IPS DF 6.9 (cell line): ENCODE data around the gene ZNF44.
A peak's percentile ranks its signal among the peaks of the same experiment; 100 is the strongest.

Experiments
- DNase-seq: peaks from one replicate; pipeline ENCODE4 v3.0.0-alpha.2; 2013; ENCODE audit warnings: low read depth, low spot score
- H3K27ac ChIP-seq: one replicate; pipeline ENCODE4 v1.5.1; 2013; ENCODE audit warnings: low read length, control low read depth
- H3K27me3 ChIP-seq: 2 replicates; pipeline ENCODE4 v1.6.1; 2013; ENCODE audit warnings: mild to moderate bottlenecking, low read length; ENCODE audit not compliant: control insufficient read depth, insufficient read depth
- H3K36me3 ChIP-seq: 2 replicates; pipeline ENCODE4 v1.6.1; 2013; ENCODE audit warnings: low read length; ENCODE audit not compliant: control insufficient read depth, insufficient read depth
- H3K4me1 ChIP-seq: 2 replicates; pipeline ENCODE4 v1.6.1; 2013; ENCODE audit warnings: low read length; ENCODE audit not compliant: control insufficient read depth, insufficient read depth
- H3K4me3 ChIP-seq: 2 replicates; pipeline ENCODE4 v1.5.1; 2013; ENCODE audit warnings: mild to moderate bottlenecking, low read length
- H3K9me3 ChIP-seq: 2 replicates; pipeline ENCODE4 v1.6.1; 2013; ENCODE audit warnings: low read length, inconsistent platforms; ENCODE audit not compliant: control insufficient read depth, insufficient read depth
- WGBS: extraction: QIAGEN DNeasy Blood & Tissue Kit; methylation state at CpG from one replicate; pipeline ENCODE4 v1.1.7; 2013; ENCODE audit warnings: mixed read lengths, missing lambda C conversion rate; ENCODE audit not compliant: insufficient read length, insufficient coverage; 5-methylcytosine and 5-hydroxymethylcytosine counted together

The ZNF44 gene

DNA sequence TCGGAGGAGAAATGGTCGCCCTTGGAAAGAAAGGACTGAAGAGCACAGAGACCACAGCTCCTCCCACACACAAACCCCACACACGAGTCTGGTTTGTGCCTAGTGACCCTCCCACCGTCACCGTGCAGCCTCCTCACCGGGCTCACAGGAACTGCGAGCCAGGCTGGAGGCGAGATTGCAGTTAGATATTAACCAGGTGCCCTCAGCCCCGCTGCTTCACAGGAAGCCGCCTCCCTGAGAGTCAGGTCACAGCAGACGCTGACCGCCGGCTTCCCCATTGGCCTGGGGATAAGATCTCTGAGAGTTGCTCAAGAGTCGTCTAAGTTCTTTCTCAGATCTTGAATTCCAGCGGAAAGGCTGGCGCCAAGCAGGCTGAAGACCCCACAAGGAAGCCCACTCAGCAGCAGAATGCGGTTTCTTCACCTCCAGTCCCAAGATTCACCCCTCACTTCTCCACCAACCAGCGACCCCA, 870 bp downstream of the ZNF44 start:
- Histone ChIP-seq H3K27ac (no peak overlapping the region), H3K4me3 (peak overlapping the region; percentile 88; the same call in 1 of the 2 replicates), H3K4me1 (0 out of 2 replicates have a peak, but pooled peaks cover 2% of the 10 kb centered on the region), H3K27me3 (no peaks in the 10 kb centered on the region), H3K9me3 (no peaks in the 10 kb centered on the region), H3K36me3 (no peaks in the 10 kb centered on the region)
- WGBS = no CpG with 5 or more reads among the region's 18 CpGs
- no peak for DNase-seq

DNA sequence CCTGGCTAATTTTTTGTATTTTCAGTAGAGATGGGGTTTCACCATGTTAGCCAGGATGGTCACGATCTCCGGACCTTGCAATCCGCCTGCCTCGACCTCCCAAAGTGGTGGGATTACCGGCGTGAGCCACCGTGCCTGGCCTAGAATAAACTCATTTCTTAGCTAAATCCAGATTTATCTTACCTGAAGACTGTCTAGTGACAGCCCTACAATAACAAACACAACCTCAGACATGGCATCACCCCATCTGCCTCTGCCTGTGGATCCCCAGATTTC, 5.0 kb downstream of the ZNF44 start:
- Histone ChIP-seq H3K4me3 (no peak overlapping the region), H3K27me3 (no peaks in the 10 kb centered on the region), H3K9me3 (no peaks in the 10 kb centered on the region), H3K4me1 (0 out of 2 replicates have a peak, but pooled peaks cover 2% of the 10 kb centered on the region), H3K36me3 (no peaks in the 10 kb centered on the region), H3K27ac (no peak overlapping the region)
- no peak for DNase-seq
- WGBS = no CpG with 5 or more reads among the region's 7 CpGs

DNA sequence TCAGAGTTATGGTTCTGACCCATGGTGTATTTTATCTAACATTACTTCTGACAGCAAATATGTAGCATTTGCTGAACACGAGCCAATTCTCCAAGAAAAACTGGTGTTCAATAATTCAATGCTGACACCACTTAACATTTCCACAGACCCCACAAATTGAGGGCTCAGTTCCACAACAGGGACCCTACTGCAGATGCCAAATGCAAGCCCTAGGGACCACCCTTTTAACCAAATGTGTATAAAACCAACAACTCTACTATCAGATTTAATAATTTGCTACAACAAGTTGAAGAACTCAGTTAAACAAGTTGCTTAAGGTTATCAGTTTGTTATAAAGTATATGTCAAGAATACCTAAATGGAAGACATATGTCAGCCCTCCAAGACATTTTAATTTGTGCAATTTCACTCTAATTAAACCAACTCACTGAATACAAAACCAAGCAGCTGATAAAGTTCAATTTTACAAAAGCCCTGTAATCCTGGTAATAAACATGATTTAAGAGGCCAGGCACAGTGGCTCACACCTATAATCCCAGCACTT, 6.7 kb downstream of the ZNF44 start:
- no peaks in the 10 kb centered on the region for H3K36me3 ChIP-seq
- H3K27ac ChIP-seq = no peak overlapping the region
- no peak for DNase-seq
- no peak overlapping the region for H3K4me3 ChIP-seq
- no peaks in the 10 kb centered on the region for H3K9me3 ChIP-seq
- WGBS = no CpG with 5 or more reads among the region's 1 CpG
- H3K27me3 ChIP-seq = no peaks in the 10 kb centered on the region
- H3K4me1 ChIP-seq = 0 out of 2 replicates have a peak, but pooled peaks cover under 1% of the 10 kb centered on the region

DNA sequence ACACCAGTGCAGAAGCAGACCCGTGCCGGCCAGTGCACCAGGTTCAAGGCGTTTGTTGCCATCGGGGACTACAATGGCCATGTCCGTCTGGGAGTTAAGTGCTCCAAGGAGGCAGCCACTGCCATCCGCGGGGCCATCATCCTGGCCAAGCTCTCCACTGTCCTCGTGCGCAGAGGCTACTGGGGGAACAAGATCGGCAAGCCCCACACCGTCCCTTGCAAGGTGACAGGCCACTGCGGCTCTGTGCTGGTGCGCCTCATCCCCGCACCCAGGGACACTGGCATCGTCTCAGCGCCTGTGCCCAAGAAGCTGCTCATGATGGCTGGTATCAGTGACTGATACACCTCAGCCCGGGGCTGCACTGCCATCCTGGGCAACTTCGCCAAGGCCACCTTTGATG, 10.1 kb downstream of the ZNF44 start:
- no CpG with 5 or more reads among the region's 18 CpGs for WGBS
- Histone ChIP-seq H3K27me3 (no peaks in the 10 kb centered on the region), H3K4me3 (no peak overlapping the region), H3K27ac (no peak overlapping the region), H3K9me3 (no peaks in the 10 kb centered on the region), H3K36me3 (no peaks in the 10 kb centered on the region), H3K4me1 (no peaks in the 10 kb centered on the region)
- DNase-seq = no peak

DNA sequence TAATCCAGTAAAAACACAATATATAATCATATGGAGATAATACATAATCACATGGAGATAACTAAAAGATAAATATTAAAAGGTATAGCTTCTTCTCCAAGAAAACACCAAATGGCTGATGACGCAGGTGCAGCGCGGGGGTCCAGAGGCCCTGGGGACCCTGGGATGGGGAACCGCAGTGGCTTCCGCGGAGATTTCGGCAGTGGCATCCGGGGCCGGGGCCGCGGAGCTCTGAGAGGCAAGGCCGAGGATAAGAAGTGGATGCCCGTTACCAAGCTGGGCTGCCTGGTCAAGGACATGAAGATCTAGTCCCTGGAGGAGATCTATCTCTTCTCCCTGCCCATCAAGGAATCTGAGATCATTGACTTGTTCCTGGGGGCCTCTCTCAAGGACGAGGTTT, 10.5 kb downstream of the ZNF44 start:
- Histone ChIP-seq H3K27ac (no peak overlapping the region), H3K36me3 (no peaks in the 10 kb centered on the region), H3K9me3 (no peaks in the 10 kb centered on the region), H3K4me3 (no peak overlapping the region), H3K27me3 (no peaks in the 10 kb centered on the region), H3K4me1 (no peaks in the 10 kb centered on the region)
- WGBS = no CpG with 5 or more reads among the region's 14 CpGs
- no peak for DNase-seq

DNA sequence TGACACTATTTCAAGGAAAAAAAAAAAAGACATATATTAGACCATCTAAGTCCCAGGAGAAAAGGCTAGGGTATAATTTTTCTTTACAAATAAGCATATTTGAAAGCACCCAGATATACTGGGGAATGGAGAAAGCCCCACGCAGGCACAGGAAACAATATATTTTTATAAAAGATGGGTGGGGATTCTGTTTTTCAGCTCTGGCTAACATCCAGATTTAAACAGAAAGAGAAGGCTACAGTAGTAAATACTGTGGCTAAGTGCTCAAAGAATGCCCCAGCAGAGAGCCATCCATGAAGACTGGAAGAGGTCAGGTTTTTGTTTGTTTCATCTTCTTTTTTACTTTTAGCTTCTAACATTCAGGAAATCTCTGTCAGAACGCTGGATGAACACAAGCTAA, 16.0 kb downstream of the ZNF44 start:
- no peaks in the 10 kb centered on the region; the same call in 1 of the 2 replicates for H3K36me3 ChIP-seq
- H3K4me3 ChIP-seq = no peak overlapping the region
- H3K27me3 ChIP-seq = no peaks in the 10 kb centered on the region
- H3K9me3 ChIP-seq = peaks cover 2% of the 10 kb centered on the region
- no peak for DNase-seq
- no CpG with 5 or more reads among the region's 2 CpGs for WGBS
- H3K4me1 ChIP-seq = no peaks in the 10 kb centered on the region
- H3K27ac ChIP-seq = no peak overlapping the region

DNA sequence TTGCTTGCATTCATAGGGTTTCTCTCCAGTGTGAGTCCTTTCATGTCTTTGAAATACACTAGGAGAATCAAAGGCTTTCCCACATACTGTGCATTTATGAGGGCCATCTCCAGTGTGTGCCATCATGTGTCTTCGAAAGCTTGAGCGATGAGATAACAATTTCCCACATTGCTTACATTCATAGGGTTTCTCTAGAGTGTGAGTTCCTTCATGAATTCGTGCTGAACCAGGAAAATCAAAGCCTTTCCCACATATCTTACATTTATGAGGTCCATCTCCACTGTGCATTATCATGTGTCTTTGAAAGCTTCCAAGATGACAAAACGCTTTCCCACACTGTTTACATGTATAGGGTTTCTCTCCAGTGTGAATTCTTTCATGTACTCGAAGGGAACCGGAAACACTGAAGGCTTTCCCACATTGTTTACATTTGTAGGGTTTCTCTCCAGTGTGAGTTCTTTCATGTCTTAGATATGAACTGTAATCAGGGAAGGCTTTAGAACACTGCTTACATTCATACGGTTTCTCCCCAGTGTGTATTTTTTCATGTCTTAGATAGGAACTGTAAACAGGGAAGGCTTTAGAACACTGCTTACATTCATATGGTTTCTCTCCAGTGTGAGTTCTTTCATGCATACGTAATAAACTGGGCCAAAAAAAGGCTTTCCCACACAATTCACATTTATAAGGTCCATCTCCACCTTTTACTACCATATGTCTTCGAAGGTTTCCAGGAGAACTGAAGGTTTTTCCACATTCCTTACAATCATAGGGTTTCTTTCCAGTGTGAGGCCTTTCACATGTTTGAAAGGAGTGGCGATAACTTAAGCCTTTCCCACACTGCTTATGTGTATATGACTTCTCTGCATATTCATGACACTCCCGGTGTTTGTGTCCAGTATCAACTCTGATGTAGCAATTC, 21.4 kb downstream of the ZNF44 start:
- H3K9me3 ChIP-seq = peaks cover 8% of the 10 kb centered on the region
- H3K4me3 ChIP-seq = no peak overlapping the region
- DNase-seq = no peak
- no peaks in the 10 kb centered on the region for H3K4me1 ChIP-seq
- no peak overlapping the region for H3K27ac ChIP-seq
- H3K27me3 ChIP-seq = no peaks in the 10 kb centered on the region
- peaks cover 5% of the 10 kb centered on the region; the same call in 1 of the 2 replicates for H3K36me3 ChIP-seq
- no CpG with 5 or more reads among the region's 11 CpGs for WGBS

DNA sequence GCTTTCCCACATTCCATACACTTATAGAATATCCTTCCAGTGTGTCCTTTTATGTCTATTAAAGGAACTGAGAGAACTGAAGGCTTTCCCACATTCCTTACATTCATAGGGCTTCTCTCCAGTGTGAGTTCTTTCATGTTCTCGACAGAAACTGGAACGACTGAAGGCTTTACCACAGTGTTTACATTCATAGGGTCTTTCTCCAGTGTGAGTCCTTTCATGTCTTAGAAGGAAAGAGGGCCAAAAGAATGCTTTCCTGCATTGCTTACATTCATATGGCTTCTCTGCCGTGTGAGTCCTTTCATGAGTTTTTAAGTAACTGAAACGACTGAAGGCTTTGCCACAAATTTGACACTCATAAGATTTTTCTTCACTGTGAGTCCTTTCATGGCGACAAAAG, 22.3 kb downstream of the ZNF44 start:
- Histone ChIP-seq H3K9me3 (peaks cover 7% of the 10 kb centered on the region), H3K4me1 (no peaks in the 10 kb centered on the region), H3K36me3 (peaks cover 5% of the 10 kb centered on the region; the same call in 1 of the 2 replicates), H3K4me3 (no peak overlapping the region), H3K27me3 (no peaks in the 10 kb centered on the region), H3K27ac (no peak overlapping the region)
- no CpG with 5 or more reads among the region's 5 CpGs for whole genome bisulfite sequencing
- no peak for DNase-seq

DNA sequence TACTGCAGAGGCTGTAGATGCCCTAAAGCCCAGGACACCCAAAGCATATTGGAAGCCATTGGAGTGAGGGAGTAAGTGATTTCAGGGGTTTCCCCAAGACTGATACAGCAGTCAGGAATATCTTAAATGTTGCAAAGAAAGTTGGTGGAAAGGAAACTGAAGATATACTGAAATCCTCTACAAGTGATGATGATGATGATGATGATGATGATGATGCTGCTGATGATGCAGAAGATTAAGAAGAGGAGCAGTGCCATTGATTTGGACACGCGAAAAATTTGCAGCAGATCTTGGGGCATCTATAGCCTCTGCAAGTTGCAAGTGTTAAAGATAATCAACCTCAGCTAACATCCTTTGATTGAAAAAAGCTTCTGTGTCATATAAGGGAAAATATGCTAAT, 23.8 kb downstream of the ZNF44 start:
- peaks cover 7% of the 10 kb centered on the region for H3K9me3 ChIP-seq
- DNase-seq = no peak
- H3K4me3 ChIP-seq = no peak overlapping the region
- WGBS = no CpG with 5 or more reads among the region's 2 CpGs
- H3K27me3 ChIP-seq = no peaks in the 10 kb centered on the region
- peaks cover 5% of the 10 kb centered on the region for H3K36me3 ChIP-seq
- H3K27ac ChIP-seq = no peak overlapping the region
- H3K4me1 ChIP-seq = no peaks in the 10 kb centered on the region

DNA sequence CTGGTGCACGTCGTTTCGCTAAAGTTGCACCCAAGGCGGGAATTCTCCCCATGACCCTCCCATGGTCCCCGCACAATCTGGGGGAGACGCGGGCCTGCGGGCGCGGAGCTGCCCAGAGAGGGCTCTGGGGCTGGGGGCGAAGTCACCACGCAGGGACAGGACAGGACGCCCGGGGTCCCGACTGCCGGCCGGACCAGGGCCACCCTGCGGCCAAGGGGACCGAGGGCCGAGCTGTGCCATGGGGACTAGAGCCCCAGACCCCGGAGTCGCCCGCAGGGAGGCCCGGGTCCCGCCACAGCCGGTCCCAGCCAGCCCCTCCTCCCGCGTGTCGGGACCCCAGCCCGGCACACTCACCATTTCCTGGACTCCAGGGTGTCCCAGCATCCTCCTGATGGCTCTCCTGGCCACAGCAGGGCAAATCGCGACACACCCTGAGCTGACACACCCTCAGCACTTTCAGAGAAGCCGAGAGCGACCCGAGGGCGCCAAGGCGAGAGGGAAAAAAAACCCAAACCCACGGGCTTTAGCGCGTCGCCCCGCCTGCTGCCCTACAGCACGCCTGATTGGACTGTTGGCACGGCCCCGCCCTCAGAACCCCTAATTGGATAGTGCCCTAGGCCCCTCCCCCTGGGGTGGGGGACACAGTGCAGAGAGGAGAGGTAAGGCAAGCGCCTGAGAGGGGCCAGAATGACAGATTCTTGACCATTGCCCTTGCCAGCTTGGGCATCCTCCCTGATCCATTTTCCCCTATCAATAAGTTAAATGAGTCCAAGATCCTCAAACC, 28.6 kb downstream of the ZNF44 start:
- Histone ChIP-seq H3K27me3 (no peaks in the 10 kb centered on the region), H3K27ac (no peak overlapping the region), H3K4me1 (no peaks in the 10 kb centered on the region), H3K9me3 (no peaks in the 10 kb centered on the region; the same call in 1 of the 2 replicates), H3K36me3 (no peaks in the 10 kb centered on the region; the same call in 1 of the 2 replicates), H3K4me3 (no peak overlapping the region)
- DNase-seq = no peak
- WGBS = no CpG with 5 or more reads among the region's 46 CpGs
